ENCODE data around the gene BLOC1S4. TPM values are rescaled to one million over a fixed set of nuclear protein-coding genes. Genes with fewer than 3 reads are reported as not detected.

BLOC1S4 gene
- total RNA-seq, 1 donor from 2014 or later: 23.8 TPM

GRCh38 chr4:6695660-6696610 lies 20.0 kb upstream of the BLOC1S4 start:
- H3K27ac Mint-ChIP-seq (ENCODE audit: unreplicated experiment): peak overlapping the region; percentile 12
- H3K27me3 Mint-ChIP-seq (ENCODE audit: low read depth): no peaks in the 10 kb centered on the region

GRCh38 chr4:6696611-6697010 lies 19.4 kb upstream of the BLOC1S4 start:
- peak overlapping the region; percentile 12 for H3K27ac Mint-ChIP-seq (ENCODE audit: unreplicated experiment)
- no peak overlapping the region for H3K4me3 Mint-ChIP-seq

More at GRCh38 chr4:6695660-6696610, 20.0 kb upstream of the BLOC1S4 start:
- TF ChIP-seq CTCF (conservative IDR thresholded peaks at IDR 0.05): no peak
- DNase-seq (ENCODE audit: low read depth, low spot score): no peak
- Mint-ChIP-seq H3K4me1 (peaks cover 18% of the 10 kb centered on the region), H3K9me3 (no peaks in the 10 kb centered on the region), H3K4me3 (no peak overlapping the region), H3K36me3 (ENCODE audit: low read depth) (peaks cover 6% of the 10 kb centered on the region)

GRCh38 chr4:6697131-6697530 lies 18.8 kb upstream of the BLOC1S4 start:
- peaks cover 6% of the 10 kb centered on the region for H3K36me3 Mint-ChIP-seq (ENCODE audit: low read depth)
- no peak for DNase-seq (ENCODE audit: low read depth, low spot score)
- H3K9me3 Mint-ChIP-seq: no peaks in the 10 kb centered on the region
- no peak overlapping the region for H3K27ac Mint-ChIP-seq (ENCODE audit: unreplicated experiment)
- no peaks in the 10 kb centered on the region for H3K27me3 Mint-ChIP-seq (ENCODE audit: low read depth)
- no peak overlapping the region for H3K4me3 Mint-ChIP-seq
- peaks cover 18% of the 10 kb centered on the region for H3K4me1 Mint-ChIP-seq
- no peak for TF ChIP-seq CTCF (conservative IDR thresholded peaks at IDR 0.05)

More at GRCh38 chr4:6696611-6697010, 19.4 kb upstream of the BLOC1S4 start:
- H3K36me3 Mint-ChIP-seq (ENCODE audit: low read depth): peaks cover 6% of the 10 kb centered on the region
- no peaks in the 10 kb centered on the region for H3K27me3 Mint-ChIP-seq (ENCODE audit: low read depth)
- no peak for DNase-seq (ENCODE audit: low read depth, low spot score)
- H3K4me1 Mint-ChIP-seq: peaks cover 18% of the 10 kb centered on the region
- no peak for TF ChIP-seq CTCF (conservative IDR thresholded peaks at IDR 0.05)
- H3K9me3 Mint-ChIP-seq: no peaks in the 10 kb centered on the region

GRCh38 chr4:6699388-6699787 lies 16.6 kb upstream of the BLOC1S4 start:
- Mint-ChIP-seq H3K27ac (ENCODE audit: unreplicated experiment) (no peak overlapping the region), H3K36me3 (ENCODE audit: low read depth) (peaks cover 25% of the 10 kb centered on the region), H3K9me3 (peaks cover 4% of the 10 kb centered on the region), H3K4me3 (no peak overlapping the region), H3K27me3 (ENCODE audit: low read depth) (no peaks in the 10 kb centered on the region), H3K4me1 (peaks cover 12% of the 10 kb centered on the region)
- DNase-seq (ENCODE audit: low read depth, low spot score): no peak
- TF ChIP-seq CTCF (conservative IDR thresholded peaks at IDR 0.05): no peak

GRCh38 chr4:6699903-6700302 lies 16.1 kb upstream of the BLOC1S4 start:
- Mint-ChIP-seq H3K9me3 (peaks cover 4% of the 10 kb centered on the region), H3K27ac (ENCODE audit: unreplicated experiment) (no peak overlapping the region), H3K4me1 (peaks cover 13% of the 10 kb centered on the region), H3K27me3 (ENCODE audit: low read depth) (no peaks in the 10 kb centered on the region), H3K4me3 (no peak overlapping the region), H3K36me3 (ENCODE audit: low read depth) (peaks cover 30% of the 10 kb centered on the region)
- no peak for DNase-seq (ENCODE audit: low read depth, low spot score)
- TF ChIP-seq CTCF (conservative IDR thresholded peaks at IDR 0.05): no peak
